ENCODE results near the gene FHL1.

FHL1 gene

DNA sequence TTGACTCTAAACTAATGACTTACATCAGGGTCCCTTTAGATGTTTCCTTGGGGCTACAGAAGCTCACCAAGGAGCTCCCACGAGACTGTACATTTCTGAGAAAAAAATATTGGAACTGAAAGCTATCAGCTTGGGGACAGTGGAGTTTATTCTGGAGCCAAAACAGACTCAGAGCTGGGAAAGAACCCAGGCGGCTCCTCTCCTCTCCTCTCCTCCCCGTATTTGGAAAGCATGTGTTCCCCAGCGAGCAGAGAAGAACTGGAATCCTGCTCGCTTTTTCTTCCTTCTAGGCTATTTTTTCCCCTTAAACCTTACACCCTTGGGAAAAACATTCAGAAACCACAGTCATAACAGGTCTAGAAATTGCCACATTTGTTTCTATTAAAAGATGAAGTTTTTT is 108.2 kb downstream of the FHL1 start:
- no peak overlapping the region for H3K27ac ChIP-seq (replicated peaks; ENCODE audit: low read length)
- H3K79me1 ChIP-seq (ENCODE audit: low read depth, low read length) = no peaks in the 10 kb centered on the region
- H3K23ac ChIP-seq (ENCODE audit: low read depth, low read length, poor library complexity) = no peak overlapping the region
- no peak overlapping the region for H4K91ac ChIP-seq (ENCODE audit: low read depth, low read length, poor library complexity)
- H4K8ac ChIP-seq (ENCODE audit: low read depth, low read length) = no peak overlapping the region
- no peaks in the 10 kb centered on the region for H3K36me3 ChIP-seq (replicated peaks in 1 of 2; ENCODE audit: control insufficient read depth in 2 of 2, insufficient read depth in 2 of 2, low read length in 2 of 2)
- H3K4me3 ChIP-seq (ENCODE audit: low read length in 2 of 2) = no peak overlapping the region
- H3K4ac ChIP-seq (ENCODE audit: low read length) = no peak overlapping the region
- peaks cover 0 to 3% of the 10 kb centered on the region in 2 donors for H3K4me1 ChIP-seq (ENCODE audit: control insufficient read depth in 2 of 2, insufficient read depth in 1 of 2, low read depth in 1 of 2, low read length in 2 of 2)
- H3K9me3 ChIP-seq (replicated peaks in 1 of 2; ENCODE audit: control insufficient read depth in 2 of 2, insufficient read depth in 1 of 2, low read depth in 1 of 2, low read length in 2 of 2) = no peaks in the 10 kb centered on the region
- H2AK5ac ChIP-seq (ENCODE audit: low read depth, low read length) = no peak overlapping the region
- no peak for DNase-seq (ENCODE audit: low spot score)
- no peak overlapping the region for H2BK5ac ChIP-seq (ENCODE audit: low read length)
- H3K18ac ChIP-seq (ENCODE audit: low read length) = no peak overlapping the region
- no peak overlapping the region for H2BK120ac ChIP-seq (ENCODE audit: low read depth, low read length)
- no peak overlapping the region for H3K9ac ChIP-seq (ENCODE audit: low read depth, low read length, poor library complexity)
- no peak overlapping the region for H2AFZ ChIP-seq (ENCODE audit: low read length)
- WGBS, 2 donors (ENCODE audit: extremely low coverage in 2 of 2, insufficient read length in 2 of 2, insufficient replicate concordance in 1 of 2) = no CpG with 5 or more reads among the region's 5 CpGs
- no peak overlapping the region for H3K4me2 ChIP-seq (ENCODE audit: insufficient read depth, low read length, poor library complexity, severe bottlenecking)
- no peak overlapping the region for H2BK15ac ChIP-seq (ENCODE audit: low read length)
- H2BK12ac ChIP-seq (ENCODE audit: low read length) = no peak overlapping the region
- peaks cover 0 to 34% (median 0%) of the 10 kb centered on the region in 3 experiments for H3K27me3 ChIP-seq (ENCODE audit: control insufficient read depth in 3 of 3, insufficient read depth in 3 of 3, low read depth in 1 of 3, low read length in 3 of 3)
- H3K14ac ChIP-seq (ENCODE audit: low read length) = no peak overlapping the region

DNA sequence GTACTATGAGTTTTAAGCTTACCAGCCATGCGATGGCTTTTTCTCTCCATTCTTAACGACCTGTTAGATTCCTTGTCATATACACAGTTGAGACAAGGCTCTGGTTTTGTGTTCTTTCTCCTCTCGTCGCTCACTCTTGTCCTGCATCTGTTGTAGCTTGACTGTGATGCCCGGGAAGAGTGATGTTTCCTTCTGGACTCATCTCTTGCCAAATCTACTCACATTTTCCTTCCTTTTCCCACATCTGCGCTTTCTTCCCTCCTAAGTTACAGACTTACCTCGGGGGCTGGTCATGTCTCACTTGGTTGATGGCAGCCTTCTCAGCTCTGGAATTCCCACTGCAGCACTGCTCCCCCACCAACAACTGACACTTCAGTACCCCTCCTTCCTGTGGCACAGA is 108.7 kb downstream of the FHL1 start:
- no peaks in the 10 kb centered on the region for H3K79me1 ChIP-seq (ENCODE audit: low read depth, low read length)
- H3K4me3 ChIP-seq (ENCODE audit: low read length in 2 of 2) = no peak overlapping the region

DNA sequence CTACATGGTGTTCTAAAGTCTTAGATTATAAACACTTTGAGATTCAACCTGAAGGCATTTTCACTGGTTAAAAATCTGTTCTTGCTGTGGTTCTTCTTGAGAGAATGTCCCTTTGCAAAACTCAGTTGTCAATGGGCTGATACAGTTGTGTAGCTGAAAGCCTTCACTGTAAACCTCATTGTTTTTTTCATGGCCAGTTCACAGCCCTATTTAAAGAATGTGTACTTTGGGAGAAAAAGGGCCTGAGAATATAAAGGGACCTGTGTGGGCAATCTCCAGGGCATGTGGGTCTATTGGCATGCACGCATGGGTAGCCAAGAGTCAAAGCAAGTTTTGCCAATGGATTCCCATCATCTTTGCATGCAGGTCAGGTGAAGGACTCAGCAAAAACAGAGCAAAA is 111.6 kb downstream of the FHL1 start:
- Histone ChIP-seq H3K18ac (ENCODE audit: low read length) (no peak overlapping the region), H3K27ac (replicated peaks; ENCODE audit: low read length) (no peak overlapping the region), H3K27me3 (ENCODE audit: control insufficient read depth in 3 of 3, insufficient read depth in 3 of 3, low read depth in 1 of 3, low read length in 3 of 3) (peaks cover 0 to 36% (median 0%) of the 10 kb centered on the region in 3 experiments), H3K79me1 (ENCODE audit: low read depth, low read length) (no peaks in the 10 kb centered on the region), H3K4me3 (ENCODE audit: low read length in 2 of 2) (no peak overlapping the region), H4K91ac (ENCODE audit: low read depth, low read length, poor library complexity) (no peak overlapping the region), H2BK120ac (ENCODE audit: low read depth, low read length) (no peak overlapping the region), H3K14ac (ENCODE audit: low read length) (no peak overlapping the region), H3K36me3 (replicated peaks in 1 of 2; ENCODE audit: control insufficient read depth in 2 of 2, insufficient read depth in 2 of 2, low read length in 2 of 2) (no peaks in the 10 kb centered on the region), H2BK12ac (ENCODE audit: low read length) (no peak overlapping the region), H2AK5ac (ENCODE audit: low read depth, low read length) (no peak overlapping the region), H3K9me3 (replicated peaks in 1 of 2; ENCODE audit: control insufficient read depth in 2 of 2, insufficient read depth in 1 of 2, low read depth in 1 of 2, low read length in 2 of 2) (no peaks in the 10 kb centered on the region), H2BK15ac (ENCODE audit: low read length) (no peak overlapping the region), H3K4me2 (ENCODE audit: insufficient read depth, low read length, poor library complexity, severe bottlenecking) (no peak overlapping the region), H2BK5ac (ENCODE audit: low read length) (no peak overlapping the region), H4K8ac (ENCODE audit: low read depth, low read length) (no peak overlapping the region), H3K4ac (ENCODE audit: low read length) (no peak overlapping the region), H3K23ac (ENCODE audit: low read depth, low read length, poor library complexity) (no peak overlapping the region), H3K4me1 (ENCODE audit: control insufficient read depth in 2 of 2, insufficient read depth in 1 of 2, low read depth in 1 of 2, low read length in 2 of 2) (no peaks in the 10 kb centered on the region), H3K9ac (ENCODE audit: low read depth, low read length, poor library complexity) (no peak overlapping the region), H2AFZ (ENCODE audit: low read length) (no peak overlapping the region)
- WGBS, 2 donors (ENCODE audit: extremely low coverage in 2 of 2, insufficient read length in 2 of 2, insufficient replicate concordance in 1 of 2) = no CpG with 5 or more reads among the region's 1 CpG
- DNase-seq (ENCODE audit: low spot score) = no peak

More for the DNA sequence above, 108.7 kb downstream of the FHL1 start:
- no peak overlapping the region for H3K9ac ChIP-seq (ENCODE audit: low read depth, low read length, poor library complexity)
- peaks cover 0 to 3% of the 10 kb centered on the region in 2 donors for H3K4me1 ChIP-seq (ENCODE audit: control insufficient read depth in 2 of 2, insufficient read depth in 1 of 2, low read depth in 1 of 2, low read length in 2 of 2)
- DNase-seq (ENCODE audit: low spot score) = no peak
- no peak overlapping the region for H2BK5ac ChIP-seq (ENCODE audit: low read length)
- no peak overlapping the region for H2AK5ac ChIP-seq (ENCODE audit: low read depth, low read length)
- no peak overlapping the region for H3K4ac ChIP-seq (ENCODE audit: low read length)
- H2BK120ac ChIP-seq (ENCODE audit: low read depth, low read length) = no peak overlapping the region
- no peaks in the 10 kb centered on the region for H3K9me3 ChIP-seq (replicated peaks in 1 of 2; ENCODE audit: control insufficient read depth in 2 of 2, insufficient read depth in 1 of 2, low read depth in 1 of 2, low read length in 2 of 2)
- no peak overlapping the region for H4K8ac ChIP-seq (ENCODE audit: low read depth, low read length)
- H3K27me3 ChIP-seq (ENCODE audit: control insufficient read depth in 3 of 3, insufficient read depth in 3 of 3, low read depth in 1 of 3, low read length in 3 of 3) = peaks cover 0 to 34% (median 0%) of the 10 kb centered on the region in 3 experiments
- no peak overlapping the region for H3K27ac ChIP-seq (replicated peaks; ENCODE audit: low read length)
- H3K36me3 ChIP-seq (replicated peaks in 1 of 2; ENCODE audit: control insufficient read depth in 2 of 2, insufficient read depth in 2 of 2, low read length in 2 of 2) = no peaks in the 10 kb centered on the region
- no peak overlapping the region for H3K4me2 ChIP-seq (ENCODE audit: insufficient read depth, low read length, poor library complexity, severe bottlenecking)
- no peak overlapping the region for H4K91ac ChIP-seq (ENCODE audit: low read depth, low read length, poor library complexity)
- no CpG with 5 or more reads among the region's 7 CpGs for WGBS, 2 donors (ENCODE audit: extremely low coverage in 2 of 2, insufficient read length in 2 of 2, insufficient replicate concordance in 1 of 2)
- H2AFZ ChIP-seq (ENCODE audit: low read length) = no peak overlapping the region
- H2BK15ac ChIP-seq (ENCODE audit: low read length) = no peak overlapping the region
- H2BK12ac ChIP-seq (ENCODE audit: low read length) = no peak overlapping the region
- no peak overlapping the region for H3K14ac ChIP-seq (ENCODE audit: low read length)
- no peak overlapping the region for H3K23ac ChIP-seq (ENCODE audit: low read depth, low read length, poor library complexity)
- no peak overlapping the region for H3K18ac ChIP-seq (ENCODE audit: low read length)

DNA sequence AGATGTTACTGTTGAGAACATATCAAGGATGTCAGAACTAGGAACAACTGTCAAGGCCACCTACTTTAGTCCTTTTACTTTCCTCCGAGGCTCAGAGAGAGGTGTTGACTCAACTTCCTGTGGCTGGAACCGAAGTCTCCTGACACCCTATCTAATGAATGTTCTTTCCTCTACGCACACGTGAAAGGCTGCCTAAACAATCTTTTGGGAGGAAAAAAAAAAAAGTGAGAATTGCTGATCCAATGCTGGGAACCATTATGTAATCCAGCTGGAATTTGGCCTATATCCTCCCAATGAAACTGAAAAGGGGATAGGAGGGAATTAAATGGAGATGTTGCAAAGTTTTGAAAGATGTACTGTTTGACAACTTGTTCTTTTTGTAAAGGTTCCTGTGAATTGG is 112.2 kb downstream of the FHL1 start:
- no peak overlapping the region for H2BK120ac ChIP-seq (ENCODE audit: low read depth, low read length)
- no peaks in the 10 kb centered on the region for H3K79me1 ChIP-seq (ENCODE audit: low read depth, low read length)
- no peaks in the 10 kb centered on the region for H3K36me3 ChIP-seq (replicated peaks in 1 of 2; ENCODE audit: control insufficient read depth in 2 of 2, insufficient read depth in 2 of 2, low read length in 2 of 2)
- no CpG with 5 or more reads among the region's 4 CpGs for WGBS, 2 donors (ENCODE audit: extremely low coverage in 2 of 2, insufficient read length in 2 of 2, insufficient replicate concordance in 1 of 2)
- no peaks in the 10 kb centered on the region for H3K4me1 ChIP-seq (ENCODE audit: control insufficient read depth in 2 of 2, insufficient read depth in 1 of 2, low read depth in 1 of 2, low read length in 2 of 2)
- H3K9me3 ChIP-seq (replicated peaks in 1 of 2; ENCODE audit: control insufficient read depth in 2 of 2, insufficient read depth in 1 of 2, low read depth in 1 of 2, low read length in 2 of 2) = no peaks in the 10 kb centered on the region
- DNase-seq (ENCODE audit: low spot score) = no peak
- H3K18ac ChIP-seq (ENCODE audit: low read length) = no peak overlapping the region
- no peak overlapping the region for H2AK5ac ChIP-seq (ENCODE audit: low read depth, low read length)
- no peak overlapping the region for H2AFZ ChIP-seq (ENCODE audit: low read length)
- H3K4me3 ChIP-seq (ENCODE audit: low read length in 2 of 2) = no peak overlapping the region
- no peak overlapping the region for H3K14ac ChIP-seq (ENCODE audit: low read length)
- no peak overlapping the region for H3K4me2 ChIP-seq (ENCODE audit: insufficient read depth, low read length, poor library complexity, severe bottlenecking)
- no peak overlapping the region for H2BK15ac ChIP-seq (ENCODE audit: low read length)
- H3K23ac ChIP-seq (ENCODE audit: low read depth, low read length, poor library complexity) = no peak overlapping the region
- no peak overlapping the region for H2BK12ac ChIP-seq (ENCODE audit: low read length)
- no peak overlapping the region for H3K4ac ChIP-seq (ENCODE audit: low read length)
- H3K27me3 ChIP-seq (ENCODE audit: control insufficient read depth in 3 of 3, insufficient read depth in 3 of 3, low read depth in 1 of 3, low read length in 3 of 3) = peaks cover 0 to 36% (median 0%) of the 10 kb centered on the region in 3 experiments
- H4K8ac ChIP-seq (ENCODE audit: low read depth, low read length) = no peak overlapping the region
- no peak overlapping the region for H3K9ac ChIP-seq (ENCODE audit: low read depth, low read length, poor library complexity)
- no peak overlapping the region for H4K91ac ChIP-seq (ENCODE audit: low read depth, low read length, poor library complexity)
- no peak overlapping the region for H2BK5ac ChIP-seq (ENCODE audit: low read length)
- no peak overlapping the region for H3K27ac ChIP-seq (replicated peaks; ENCODE audit: low read length)
